Adrenal gland (tissue), 12 donors: Measurements from ENCODE around the gene KCTD1. TPM values are rescaled to one million over a fixed set of nuclear protein-coding genes. Genes with fewer than 3 reads are reported as not detected.

Experiments
- DNase-seq, 7 donors: peaks; one replicate each; pipeline ENCODE4 v3.0.0-alpha.2; 2019 to 2020
- H3K27ac ChIP-seq, 5 donors: fragments of 200-600 bp; sonication (generic) in 4 of 5; 1 replicate in 3 of 5; 2 replicates in 2 of 5; pipeline versions ENCODE4 v1.5.1 to v1.8.0; 2016 to 2020; ENCODE audit warnings: mild to moderate bottlenecking in 1 of 5
- H3K27me3 ChIP-seq: fragments of 200-600 bp; 2 replicates; pipeline ENCODE4 v1.8.0; 2021
- H3K36me3 ChIP-seq, 2 donors: fragments of 200-600 bp; replicated peaks in 1 of 2; 1 replicate in 1 of 2; 2 replicates in 1 of 2; pipeline versions ENCODE4 v1.5.1 to v1.8.0; 2018 to 2022
- H3K4me1 ChIP-seq, 2 donors: fragments of 200-600 bp; replicated peaks in 1 of 2; 1 replicate in 1 of 2; 2 replicates in 1 of 2; pipeline versions ENCODE4 v1.5.1 to v1.8.0; 2018 to 2021
- H3K4me3 ChIP-seq, 4 donors: fragments of 200-600 bp; sonication (generic) in 3 of 4; one replicate each; pipeline ENCODE4 v1.5.1; 2016 to 2018
- H3K9me3 ChIP-seq, 3 donors: fragments of 200-600 bp; sonication (generic) in 1 of 3; replicated peaks in 1 of 3; 1 replicate in 2 of 3; 2 replicates in 1 of 3; pipeline versions ENCODE4 v1.5.1 to v1.8.0; 2016 to 2021
- POLR2A ChIP-seq, 2 donors: fragments of 450-650 bp; IDR thresholded peaks; one replicate each; pipeline ENCODE4 v1.6.1; 2017; ENCODE audit warnings: antibody characterized with exemption in 2 of 2, mild to moderate bottlenecking in 2 of 2, moderate library complexity in 1 of 2
- WGBS, 4 donors: extraction: QIAGEN DNeasy Blood & Tissue Kit in 2 of 4; methylation state at CpG; one replicate each; pipeline versions ENCODE4 v1.1.5 to v1.1.7; 2013 to 2017; 5-methylcytosine and 5-hydroxymethylcytosine counted together
- intact Hi-C, 2 donors: fragments of 100-400 bp; cut with DNase I; formaldehyde crosslinking; loops; one replicate each; pipeline versions ENCODE4 v1.14.1 to v1.15.0; 2022 to 2023
- polyA plus RNA-seq, 3 donors: library from polyadenylated mRNA; stranded (reverse); fragments of 200-250 nt in 2 of 3; fragments of 350-450 nt in 1 of 3; fragmentation: Illumina TruSeq in 1 of 3; extraction: RNeasy Lipid Tissue Mini Kit (QIAGEN cat#74804) in 1 of 3; gene quantifications; one replicate each; pipeline ENCODE4 v1.2.3, GENCODE V29; 2013 to 2014
- total RNA-seq, 9 donors: library from RNA; depleted of rRNA in 4 of 9; stranded (reverse); fragments of >200 nt in 4 of 9; fragments of 120-200 nt in 1 of 9; fragmentation: NEBNext Ultra II Directional in 1 of 9; extraction: Animal tissue kit (Norgen Biotek cat#: 25700) in 1 of 9; gene quantifications; one replicate each; pipeline versions ENCODE4 v1.1.0 to v1.2.4, GENCODE V29; 2013 to 2023
- TF ChIP-seq, protein P1 (sequence below), 6 experiments: fragments of 450-650 bp in 4 of 6; fragments of 200-600 bp in 2 of 6; sonication (generic) in 1 of 6; IDR thresholded peaks; 1 replicate in 5 of 6; 2 replicates in 1 of 6; pipeline versions ENCODE4 v1.5.1 to v1.8.0; 2016 to 2021; ENCODE audit warnings: antibody characterized with exemption in 6 of 6, mild to moderate bottlenecking in 2 of 6, moderate library complexity in 1 of 6
- donor health status: healthy with polysubstance abuse.
- donor health status: Bipolar disorder and iron deficiency.
- donor health status: DM: yes; HTN: yes; CAD: no.
- donor health status: DM: no; HTN: no; CAD: no.
- donor health status: DM: no; HTN: no; CAD: no.
- donor health status: DM: yes; HTN: yes; CAD: no.

Gene KCTD1
- total and polyA plus RNA-seq, 12 donors, result 9.8 to 44.8 (median 30.8) TPM

DNA sequence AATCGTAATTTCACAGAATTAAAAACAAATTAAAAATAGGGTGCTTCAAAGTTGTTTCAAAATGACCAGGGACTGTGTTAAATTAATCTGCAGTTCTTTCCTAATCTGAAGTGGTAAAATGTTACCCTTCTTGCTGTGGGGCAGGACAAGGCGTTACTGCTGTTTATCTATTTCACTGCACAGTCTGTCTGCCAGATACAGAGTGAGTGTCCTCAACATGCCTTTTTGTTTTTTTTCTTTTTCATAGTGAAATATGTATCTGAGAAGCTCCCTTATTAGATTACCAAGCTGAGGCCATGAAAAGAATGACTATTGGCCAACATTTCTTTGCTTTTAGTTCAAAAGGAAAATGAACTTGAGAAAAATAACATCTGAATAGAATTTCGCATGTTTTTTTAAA is 38.0 kb downstream of the KCTD1 start:
- peak in 2 of 7 donors; percentile 26 to 36 for DNase-seq
- no peaks in the 10 kb centered on the region for H3K9me3 ChIP-seq
- WGBS, 4 donors, result 32 to 43% (median 41%) methylated on average over 3 of the region's 3 CpGs
- H3K4me3 ChIP-seq, result no peak overlapping the region
- no peaks in the 10 kb centered on the region for H3K27me3 ChIP-seq
- H3K4me1 ChIP-seq, result peaks cover 20 to 45% of the 10 kb centered on the region in 2 donors
- intact Hi-C loops, result no loop called here
- no peaks in the 10 kb centered on the region for H3K36me3 ChIP-seq
- H3K27ac ChIP-seq, result peak overlapping the region in 2 of 5 donors; percentile 48 to 61
- TF ChIP-seq, protein P1, sequence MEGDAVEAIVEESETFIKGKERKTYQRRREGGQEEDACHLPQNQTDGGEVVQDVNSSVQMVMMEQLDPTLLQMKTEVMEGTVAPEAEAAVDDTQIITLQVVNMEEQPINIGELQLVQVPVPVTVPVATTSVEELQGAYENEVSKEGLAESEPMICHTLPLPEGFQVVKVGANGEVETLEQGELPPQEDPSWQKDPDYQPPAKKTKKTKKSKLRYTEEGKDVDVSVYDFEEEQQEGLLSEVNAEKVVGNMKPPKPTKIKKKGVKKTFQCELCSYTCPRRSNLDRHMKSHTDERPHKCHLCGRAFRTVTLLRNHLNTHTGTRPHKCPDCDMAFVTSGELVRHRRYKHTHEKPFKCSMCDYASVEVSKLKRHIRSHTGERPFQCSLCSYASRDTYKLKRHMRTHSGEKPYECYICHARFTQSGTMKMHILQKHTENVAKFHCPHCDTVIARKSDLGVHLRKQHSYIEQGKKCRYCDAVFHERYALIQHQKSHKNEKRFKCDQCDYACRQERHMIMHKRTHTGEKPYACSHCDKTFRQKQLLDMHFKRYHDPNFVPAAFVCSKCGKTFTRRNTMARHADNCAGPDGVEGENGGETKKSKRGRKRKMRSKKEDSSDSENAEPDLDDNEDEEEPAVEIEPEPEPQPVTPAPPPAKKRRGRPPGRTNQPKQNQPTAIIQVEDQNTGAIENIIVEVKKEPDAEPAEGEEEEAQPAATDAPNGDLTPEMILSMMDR (IDR thresholded peaks at IDR 0.05), result no peak
- TF ChIP-seq POLR2A (IDR thresholded peaks at IDR 0.05), result peak in 1 of 2 donors; percentile 11

DNA sequence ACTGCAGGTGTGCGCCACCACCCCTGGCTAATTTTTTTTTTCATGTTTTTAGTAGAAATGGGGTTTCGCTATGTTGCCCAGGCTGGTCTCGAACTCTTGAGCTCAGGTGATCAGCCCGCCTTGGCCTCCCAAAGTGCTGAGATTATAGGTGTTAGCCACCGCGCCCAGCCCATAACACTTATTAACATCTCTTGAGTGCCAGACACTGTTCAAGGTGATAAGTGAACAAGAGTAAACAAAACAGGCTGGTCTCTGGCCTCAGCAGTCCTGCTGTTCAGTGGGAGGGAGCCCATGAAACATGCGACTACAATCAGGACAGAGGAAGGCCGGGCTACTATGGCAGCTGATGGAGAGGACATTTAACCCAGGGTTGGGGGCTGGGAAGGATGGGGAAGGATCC is 42.3 kb downstream of the KCTD1 start:
- Histone ChIP-seq H3K36me3 (no peaks in the 10 kb centered on the region), H3K4me3 (no peak overlapping the region), H3K4me1 (peaks cover 7 to 12% of the 10 kb centered on the region in 2 donors), H3K27me3 (no peaks in the 10 kb centered on the region), H3K27ac (no peak overlapping the region), H3K9me3 (no peaks in the 10 kb centered on the region)
- intact Hi-C loops, result no loop called here
- TF ChIP-seq, protein P1 (IDR thresholded peaks at IDR 0.05), result no peak
- no peak for TF ChIP-seq POLR2A (IDR thresholded peaks at IDR 0.05)
- no peak for DNase-seq
- 92 to 99% (median 98%) methylated on average over 8 of the region's 8 CpGs for WGBS, 4 donors

DNA sequence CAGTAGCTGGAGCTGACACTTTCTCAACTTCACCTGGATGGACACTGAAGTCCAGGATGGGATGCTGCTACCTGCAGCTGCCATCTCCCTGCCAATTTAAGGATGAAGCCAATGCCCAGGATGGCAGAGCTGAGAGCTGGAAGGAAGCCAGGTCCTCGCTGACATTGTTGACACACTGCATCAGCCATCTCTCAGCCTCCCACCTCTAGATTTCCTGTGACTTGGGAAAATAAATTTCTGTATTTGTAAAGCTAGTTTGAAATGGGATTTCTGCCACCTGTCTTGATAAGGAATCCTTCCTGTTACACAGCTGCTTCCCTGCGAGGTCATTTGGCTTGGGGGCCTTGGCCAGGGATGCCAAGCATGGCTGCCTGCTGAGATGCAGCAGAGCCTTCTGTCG is 43.5 kb downstream of the KCTD1 start:
- Histone ChIP-seq H3K27me3 (no peaks in the 10 kb centered on the region), H3K27ac (no peak overlapping the region), H3K4me3 (no peak overlapping the region), H3K9me3 (no peaks in the 10 kb centered on the region), H3K4me1 (peaks cover 0 to under 1% of the 10 kb centered on the region in 2 donors), H3K36me3 (no peaks in the 10 kb centered on the region)
- DNase-seq, result no peak
- WGBS, 4 donors, result 30 to 47% (median 37%) methylated on average over 3 of the region's 3 CpGs
- TF ChIP-seq POLR2A (IDR thresholded peaks at IDR 0.05), result no peak
- TF ChIP-seq, protein P1 (IDR thresholded peaks at IDR 0.05), result no peak
- intact Hi-C loops, result no loop called here

DNA sequence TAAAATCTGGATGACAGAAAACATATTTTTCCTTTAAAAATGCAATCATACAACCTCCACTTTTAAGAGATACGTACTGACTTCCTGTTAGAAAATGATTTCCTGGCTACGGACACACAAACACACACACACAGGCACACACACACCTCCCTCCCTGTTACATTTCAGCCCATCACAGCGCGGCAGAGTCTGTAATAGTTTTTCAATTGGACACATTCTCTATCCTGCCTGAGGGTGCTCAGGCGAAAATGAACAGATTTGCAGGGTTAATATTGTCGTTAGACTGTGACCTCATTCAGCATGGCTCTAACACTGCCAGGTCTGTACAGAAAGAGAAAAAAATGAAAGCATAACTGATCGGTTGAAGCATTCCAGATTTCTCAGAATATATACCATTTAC is 45.0 kb downstream of the KCTD1 start:
- intact Hi-C loops, result no loop called here
- no peak overlapping the region for H3K4me3 ChIP-seq

More for the DNA sequence above, 45.0 kb downstream of the KCTD1 start:
- TF ChIP-seq POLR2A (IDR thresholded peaks at IDR 0.05), result no peak
- TF ChIP-seq, protein P1 (IDR thresholded peaks at IDR 0.05), result no peak
- Histone ChIP-seq H3K4me1 (no peaks in the 10 kb centered on the region), H3K27me3 (no peaks in the 10 kb centered on the region), H3K27ac (no peak overlapping the region), H3K36me3 (no peaks in the 10 kb centered on the region), H3K9me3 (no peaks in the 10 kb centered on the region)
- WGBS, 4 donors, result 71 to 80% (median 75%) methylated on average over 7 of the region's 7 CpGs
- DNase-seq, result peak in 1 of 7 donors; percentile 70
